LNCaP clone FGC (cell line): ENCODE measurements around the gene LRTM2.

Experiments
- DNase-seq: peaks from one replicate; pipeline ENCODE4 v3.0.0-alpha.2; 2011; ENCODE audit warnings: low read depth
- H3K4me3 ChIP-seq: 2 replicates; pipeline ENCODE4 v1.5.1; 2011; ENCODE audit warnings: mild to moderate bottlenecking, low read depth, low read length, control low read depth
- TF ChIP-seq, protein P1 (sequence below): IDR thresholded peaks from 2 replicates; pipeline ENCODE4 v1.5.1; 2012; ENCODE audit warnings: mild to moderate bottlenecking; ENCODE audit not compliant: control insufficient read depth, insufficient read depth; ENCODE audit errors: extremely low read depth

Gene LRTM2

DNA sequence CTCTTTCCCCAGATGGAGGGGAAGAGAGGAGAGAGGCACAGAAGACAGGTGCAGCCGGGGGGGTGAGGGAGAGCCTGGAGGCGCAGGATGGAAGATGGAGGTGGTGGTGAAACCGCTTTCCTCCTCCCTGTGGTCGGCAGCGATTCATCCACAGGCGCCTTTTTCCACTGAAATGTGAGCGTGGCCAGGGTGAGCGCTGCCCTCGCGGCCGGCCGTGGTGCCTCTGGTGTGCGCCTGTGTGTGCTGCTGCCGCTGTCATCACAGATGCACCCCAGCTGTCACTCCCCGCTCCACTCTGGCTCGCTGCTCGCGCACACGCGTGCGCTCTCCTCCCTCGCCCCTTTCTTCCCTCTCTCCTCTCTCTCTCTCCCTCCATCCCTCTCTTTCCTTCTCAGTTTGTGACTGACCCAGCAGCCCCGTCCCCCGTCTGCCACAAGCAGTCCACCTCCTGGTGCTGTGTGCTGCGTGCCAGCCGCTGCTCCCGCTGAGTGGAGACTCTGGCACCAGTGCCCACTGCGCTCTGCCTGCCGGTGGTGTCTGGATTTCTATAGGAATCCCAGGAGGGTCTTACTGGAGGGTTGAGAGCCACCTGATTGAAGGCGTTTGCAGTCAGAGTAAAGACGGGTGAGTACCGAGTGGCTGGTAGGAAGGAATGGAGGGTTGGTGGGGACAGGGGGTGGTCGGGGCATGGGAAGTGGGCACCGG, at the start of gene LRTM2:
LRTM2 (plus strand) TSS at position 375 of the 705 bp plus-strand sequence. CDS start 7,584 bp downstream, outside the sequence.
- H3K4me3 ChIP-seq, result no peak within 1 kb of the TSS
- no peak for DNase-seq
- TF ChIP-seq, protein P1, sequence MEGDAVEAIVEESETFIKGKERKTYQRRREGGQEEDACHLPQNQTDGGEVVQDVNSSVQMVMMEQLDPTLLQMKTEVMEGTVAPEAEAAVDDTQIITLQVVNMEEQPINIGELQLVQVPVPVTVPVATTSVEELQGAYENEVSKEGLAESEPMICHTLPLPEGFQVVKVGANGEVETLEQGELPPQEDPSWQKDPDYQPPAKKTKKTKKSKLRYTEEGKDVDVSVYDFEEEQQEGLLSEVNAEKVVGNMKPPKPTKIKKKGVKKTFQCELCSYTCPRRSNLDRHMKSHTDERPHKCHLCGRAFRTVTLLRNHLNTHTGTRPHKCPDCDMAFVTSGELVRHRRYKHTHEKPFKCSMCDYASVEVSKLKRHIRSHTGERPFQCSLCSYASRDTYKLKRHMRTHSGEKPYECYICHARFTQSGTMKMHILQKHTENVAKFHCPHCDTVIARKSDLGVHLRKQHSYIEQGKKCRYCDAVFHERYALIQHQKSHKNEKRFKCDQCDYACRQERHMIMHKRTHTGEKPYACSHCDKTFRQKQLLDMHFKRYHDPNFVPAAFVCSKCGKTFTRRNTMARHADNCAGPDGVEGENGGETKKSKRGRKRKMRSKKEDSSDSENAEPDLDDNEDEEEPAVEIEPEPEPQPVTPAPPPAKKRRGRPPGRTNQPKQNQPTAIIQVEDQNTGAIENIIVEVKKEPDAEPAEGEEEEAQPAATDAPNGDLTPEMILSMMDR, result no peak

DNA sequence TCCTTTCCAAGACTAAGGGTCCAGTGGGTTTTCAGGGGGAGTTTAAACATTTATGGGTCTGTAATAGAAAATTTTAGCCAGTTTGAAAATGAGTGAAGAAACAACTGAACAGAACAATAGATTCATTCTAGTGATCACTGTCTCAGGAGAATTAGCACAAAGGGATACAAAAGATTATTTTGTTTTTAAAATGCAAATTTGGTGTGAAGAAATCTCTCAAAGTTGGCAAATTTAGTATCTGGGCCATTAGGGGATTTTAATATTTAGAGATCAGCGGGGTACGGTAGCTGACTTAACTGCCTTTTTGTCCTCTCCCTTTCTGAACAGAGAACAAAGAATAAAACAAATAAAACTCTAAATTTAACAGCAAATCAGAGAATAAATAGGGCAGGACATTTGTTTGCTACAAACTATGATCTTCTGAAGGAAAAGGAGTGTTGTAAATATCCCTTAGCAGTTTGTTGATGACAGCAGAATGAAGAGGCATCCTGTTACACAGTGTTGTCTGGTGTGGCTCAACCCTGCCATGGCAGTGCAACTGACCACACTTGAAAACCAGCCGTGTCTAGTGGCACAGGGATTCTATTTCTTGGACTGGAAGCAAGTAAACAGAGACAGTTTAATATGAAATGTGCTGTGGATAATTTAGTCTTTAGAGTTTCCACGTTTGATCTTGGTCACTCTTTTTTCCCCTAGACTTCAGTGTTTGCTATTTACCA, 46.3 kb upstream of the LRTM2 start:
- TF ChIP-seq, protein P1, result no peak
- peak; percentile 46 for DNase-seq
- no peak overlapping the region for H3K4me3 ChIP-seq

DNA sequence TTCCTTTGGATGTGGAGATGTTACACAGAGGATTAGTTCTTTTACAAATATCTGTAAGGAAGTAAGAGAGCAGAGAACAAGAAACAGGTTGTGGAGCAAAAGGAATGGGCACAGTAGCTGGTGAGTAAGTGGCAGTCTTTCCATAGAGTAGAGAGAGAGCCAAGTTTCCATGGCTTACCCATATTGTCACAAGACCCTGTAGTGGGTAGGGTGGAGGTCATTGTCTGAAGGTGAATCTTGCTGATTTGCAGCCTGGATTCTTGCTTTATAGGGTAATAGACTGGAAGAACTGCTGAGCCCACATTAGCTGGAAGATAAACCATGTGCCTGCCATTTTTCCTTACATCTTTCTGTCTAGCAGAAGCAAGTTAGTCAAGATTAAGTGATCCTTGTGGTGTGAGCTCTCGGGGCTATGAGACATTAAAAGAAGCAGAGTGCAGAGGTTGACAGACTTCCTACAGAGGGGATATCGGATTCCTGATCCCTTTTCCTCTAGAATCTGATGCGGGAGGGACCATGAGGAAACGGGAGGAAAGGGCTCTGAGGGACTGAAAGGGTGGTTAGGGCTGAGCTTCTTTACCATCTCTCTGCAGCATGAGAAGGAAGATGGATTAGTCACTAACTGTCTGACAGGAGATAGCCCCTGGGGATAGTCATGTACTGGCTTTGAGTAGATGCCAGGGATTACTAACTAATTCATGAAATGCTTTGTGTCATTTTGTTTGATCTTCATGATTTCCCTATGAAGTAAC, 44.0 kb upstream of the LRTM2 start:
- TF ChIP-seq, protein P1, result no peak
- H3K4me3 ChIP-seq, result no peak overlapping the region
- DNase-seq, result no peak

DNA sequence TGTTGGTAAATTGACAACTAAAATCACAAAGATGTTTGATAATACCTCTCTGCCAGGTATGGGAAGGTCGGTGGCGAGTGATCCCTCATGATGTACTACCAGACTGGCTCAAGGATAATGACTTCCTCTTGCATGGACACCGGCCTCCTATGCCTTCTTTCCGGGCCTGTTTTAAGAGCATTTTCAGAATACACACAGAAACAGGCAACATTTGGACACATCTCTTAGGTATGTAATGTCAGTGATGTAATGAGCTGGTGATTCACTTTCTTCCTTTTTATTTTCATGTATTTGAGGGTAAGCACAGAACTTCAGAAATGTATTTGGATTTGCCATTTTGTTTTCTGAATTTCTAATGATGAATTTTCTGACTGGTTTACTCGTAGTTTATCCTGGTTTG, 42.6 kb upstream of the LRTM2 start:
- no peak overlapping the region for H3K4me3 ChIP-seq
- TF ChIP-seq, protein P1, result no peak
- no peak for DNase-seq

DNA sequence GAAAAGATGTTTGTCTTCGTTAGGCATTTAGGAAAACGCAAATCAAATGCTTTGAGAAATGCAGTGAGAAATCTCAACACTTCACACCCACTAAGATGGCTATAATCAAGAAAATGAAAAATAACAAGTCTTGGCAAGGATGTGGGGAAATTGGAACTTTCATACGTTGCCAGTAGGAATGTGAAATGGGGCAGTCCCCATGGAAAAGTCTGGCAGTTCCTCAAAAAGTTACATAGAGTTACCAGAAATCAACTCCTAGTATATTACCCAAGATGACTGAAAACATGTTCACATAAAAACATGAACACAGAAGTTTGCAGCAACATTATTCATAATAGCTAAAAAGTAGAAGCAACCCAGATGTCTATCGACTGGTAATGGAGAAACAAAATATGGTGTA, 41.5 kb upstream of the LRTM2 start:
- TF ChIP-seq, protein P1, result no peak
- no peak for DNase-seq
- H3K4me3 ChIP-seq, result no peak overlapping the region

DNA sequence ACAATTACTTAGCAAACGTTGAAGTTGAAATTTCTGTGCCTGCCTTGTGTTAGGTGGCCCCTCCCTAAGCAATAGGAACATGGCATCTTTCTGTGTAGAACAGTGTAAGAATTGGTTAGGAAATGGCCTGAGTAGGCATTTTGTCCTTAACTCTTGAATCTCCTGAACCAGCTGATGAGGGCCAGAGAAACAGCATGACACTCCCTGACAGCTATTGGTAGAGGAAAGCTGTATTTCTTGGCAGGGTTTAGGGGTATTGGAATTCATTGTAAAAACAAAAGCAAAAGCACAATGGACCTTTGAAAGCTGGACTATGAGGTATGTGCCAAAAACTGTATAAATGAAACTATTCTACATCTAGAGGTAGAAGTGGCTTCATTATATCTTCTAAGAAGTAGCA, 40.6 kb upstream of the LRTM2 start:
- no peak overlapping the region for H3K4me3 ChIP-seq
- DNase-seq, result no peak
- TF ChIP-seq, protein P1, result no peak
